ENCODE results near the gene UNKL. TPM values are rescaled to one million over a fixed set of nuclear protein-coding genes. Genes with fewer than 3 reads are reported as not detected.

The UNKL gene
- total and polyA plus RNA-seq, 4 donors, result 13.2 to 32.5 (median 19.1) TPM

GRCh38 chr16:1349951-1350350 lies 64.6 kb downstream of the UNKL start:
- no peaks in the 10 kb centered on the region for H3K27me3 ChIP-seq (ENCODE audit: control insufficient read depth, insufficient read depth, low read length)
- no peaks in the 10 kb centered on the region for H3K9me3 ChIP-seq (ENCODE audit: control insufficient read depth, insufficient read depth, low read length)
- 94% methylated on average over 17 of the region's 17 CpGs for WGBS (ENCODE audit: insufficient coverage)
- H3K27ac ChIP-seq (ENCODE audit: low read depth, low read length), result no peak overlapping the region
- H3K4me3 ChIP-seq (ENCODE audit: low read depth, low read length), result no peak overlapping the region
- no peak for DNase-seq (ENCODE audit: low read depth in 4 of 6, low spot score in 6 of 6)
- peaks cover 69% of the 10 kb centered on the region for H3K36me3 ChIP-seq (ENCODE audit: control insufficient read depth, insufficient read depth, low read length)
- peaks cover 22% of the 10 kb centered on the region for H3K4me1 ChIP-seq (ENCODE audit: control insufficient read depth, insufficient read depth, low read length)

- H3K36me3 ChIP-seq (ENCODE audit: control insufficient read depth, insufficient read depth, low read length), result peaks cover 71% of the 10 kb centered on the region
- no peaks in the 10 kb centered on the region for H3K9me3 ChIP-seq (ENCODE audit: control insufficient read depth, insufficient read depth, low read length)
- DNase-seq (ENCODE audit: low read depth in 4 of 6, low spot score in 6 of 6), result no peak
- H3K4me3 ChIP-seq (ENCODE audit: low read depth, low read length), result no peak overlapping the region
- H3K4me1 ChIP-seq (ENCODE audit: control insufficient read depth, insufficient read depth, low read length), result peaks cover 22% of the 10 kb centered on the region
- H3K27me3 ChIP-seq (ENCODE audit: control insufficient read depth, insufficient read depth, low read length), result no peaks in the 10 kb centered on the region
- 69% methylated on average over 9 of the region's 16 CpGs for WGBS (ENCODE audit: insufficient coverage)
- no peak overlapping the region for H3K27ac ChIP-seq (ENCODE audit: low read depth, low read length)
These were observed 65.2 kb downstream of the UNKL start for GRCh38 chr16:1349351-1349750.

- DNase-seq (ENCODE audit: low read depth in 4 of 6, low spot score in 6 of 6), result no peak
- Histone ChIP-seq H3K9me3 (ENCODE audit: control insufficient read depth, insufficient read depth, low read length) (no peaks in the 10 kb centered on the region), H3K4me1 (ENCODE audit: control insufficient read depth, insufficient read depth, low read length) (peaks cover 22% of the 10 kb centered on the region), H3K36me3 (ENCODE audit: control insufficient read depth, insufficient read depth, low read length) (peaks cover 71% of the 10 kb centered on the region), H3K4me3 (ENCODE audit: low read depth, low read length) (no peak overlapping the region), H3K27me3 (ENCODE audit: control insufficient read depth, insufficient read depth, low read length) (no peaks in the 10 kb centered on the region), H3K27ac (ENCODE audit: low read depth, low read length) (no peak overlapping the region)
- 86% methylated on average over 12 of the region's 14 CpGs for WGBS (ENCODE audit: insufficient coverage)
These were observed 65.6 kb downstream of the UNKL start for GRCh38 chr16:1348926-1349325.

- WGBS (ENCODE audit: insufficient coverage), result 93% methylated on average over 15 of the region's 15 CpGs
- no peaks in the 10 kb centered on the region for H3K9me3 ChIP-seq (ENCODE audit: control insufficient read depth, insufficient read depth, low read length)
- H3K36me3 ChIP-seq (ENCODE audit: control insufficient read depth, insufficient read depth, low read length), result peaks cover 73% of the 10 kb centered on the region
- no peak for DNase-seq (ENCODE audit: low read depth in 4 of 6, low spot score in 6 of 6)
- no peak overlapping the region for H3K27ac ChIP-seq (ENCODE audit: low read depth, low read length)
- H3K27me3 ChIP-seq (ENCODE audit: control insufficient read depth, insufficient read depth, low read length), result no peaks in the 10 kb centered on the region
- peaks cover 25% of the 10 kb centered on the region for H3K4me1 ChIP-seq (ENCODE audit: control insufficient read depth, insufficient read depth, low read length)
- no peak overlapping the region for H3K4me3 ChIP-seq (ENCODE audit: low read depth, low read length)
These were observed 66.1 kb downstream of the UNKL start for GRCh38 chr16:1348441-1348840.

- WGBS (ENCODE audit: insufficient coverage), result 88% methylated on average over 29 of the region's 29 CpGs
- H3K27me3 ChIP-seq (ENCODE audit: control insufficient read depth, insufficient read depth, low read length), result no peaks in the 10 kb centered on the region
- H3K27ac ChIP-seq (ENCODE audit: low read depth, low read length), result no peak overlapping the region
- H3K4me3 ChIP-seq (ENCODE audit: low read depth, low read length), result no peak overlapping the region
- H3K4me1 ChIP-seq (ENCODE audit: control insufficient read depth, insufficient read depth, low read length), result peaks cover 29% of the 10 kb centered on the region
- H3K36me3 ChIP-seq (ENCODE audit: control insufficient read depth, insufficient read depth, low read length), result peaks cover 78% of the 10 kb centered on the region
- no peaks in the 10 kb centered on the region for H3K9me3 ChIP-seq (ENCODE audit: control insufficient read depth, insufficient read depth, low read length)
- DNase-seq (ENCODE audit: low read depth in 4 of 6, low spot score in 6 of 6), result no peak
These were observed 66.5 kb downstream of the UNKL start for GRCh38 chr16:1347962-1348361.

GRCh38 chr16:1347286-1347855 lies 67.1 kb downstream of the UNKL start:
- DNase-seq (ENCODE audit: low read depth in 4 of 6, low spot score in 6 of 6), result no peak
- WGBS (ENCODE audit: insufficient coverage), result 93% methylated on average over 23 of the region's 31 CpGs
- Histone ChIP-seq H3K9me3 (ENCODE audit: control insufficient read depth, insufficient read depth, low read length) (no peaks in the 10 kb centered on the region), H3K4me1 (ENCODE audit: control insufficient read depth, insufficient read depth, low read length) (peaks cover 35% of the 10 kb centered on the region), H3K27me3 (ENCODE audit: control insufficient read depth, insufficient read depth, low read length) (no peaks in the 10 kb centered on the region), H3K27ac (ENCODE audit: low read depth, low read length) (no peak overlapping the region), H3K4me3 (ENCODE audit: low read depth, low read length) (no peak overlapping the region), H3K36me3 (ENCODE audit: control insufficient read depth, insufficient read depth, low read length) (peaks cover 84% of the 10 kb centered on the region)

GRCh38 chr16:1346422-1347285 lies 67.8 kb downstream of the UNKL start:
- H3K9me3 ChIP-seq (ENCODE audit: control insufficient read depth, insufficient read depth, low read length), result no peaks in the 10 kb centered on the region
- H3K4me1 ChIP-seq (ENCODE audit: control insufficient read depth, insufficient read depth, low read length), result peaks cover 35% of the 10 kb centered on the region
- DNase-seq (ENCODE audit: low read depth in 4 of 6, low spot score in 6 of 6), result no peak
- 73% methylated on average over 33 of the region's 34 CpGs for WGBS (ENCODE audit: insufficient coverage)
- H3K4me3 ChIP-seq (ENCODE audit: low read depth, low read length), result no peak overlapping the region
- H3K36me3 ChIP-seq (ENCODE audit: control insufficient read depth, insufficient read depth, low read length), result peaks cover 91% of the 10 kb centered on the region
- no peak overlapping the region for H3K27ac ChIP-seq (ENCODE audit: low read depth, low read length)
- no peaks in the 10 kb centered on the region for H3K27me3 ChIP-seq (ENCODE audit: control insufficient read depth, insufficient read depth, low read length)

- Histone ChIP-seq H3K9me3 (ENCODE audit: control insufficient read depth, insufficient read depth, low read length) (no peaks in the 10 kb centered on the region), H3K27ac (ENCODE audit: low read depth, low read length) (no peak overlapping the region), H3K36me3 (ENCODE audit: control insufficient read depth, insufficient read depth, low read length) (peaks cover 98% of the 10 kb centered on the region), H3K27me3 (ENCODE audit: control insufficient read depth, insufficient read depth, low read length) (no peaks in the 10 kb centered on the region), H3K4me1 (ENCODE audit: control insufficient read depth, insufficient read depth, low read length) (peaks cover 30% of the 10 kb centered on the region), H3K4me3 (ENCODE audit: low read depth, low read length) (no peak overlapping the region)
- 82% methylated on average over 24 of the region's 31 CpGs for WGBS (ENCODE audit: insufficient coverage)
- DNase-seq (ENCODE audit: low read depth in 4 of 6, low spot score in 6 of 6), result no peak
These were observed 68.7 kb downstream of the UNKL start for GRCh38 chr16:1345651-1346421.

GRCh38 chr16:1345087-1345486 lies 69.4 kb downstream of the UNKL start:
- Histone ChIP-seq H3K27me3 (ENCODE audit: control insufficient read depth, insufficient read depth, low read length) (no peaks in the 10 kb centered on the region), H3K27ac (ENCODE audit: low read depth, low read length) (no peak overlapping the region), H3K4me1 (ENCODE audit: control insufficient read depth, insufficient read depth, low read length) (peaks cover 23% of the 10 kb centered on the region), H3K36me3 (ENCODE audit: control insufficient read depth, insufficient read depth, low read length) (peaks cover 98% of the 10 kb centered on the region), H3K4me3 (ENCODE audit: low read depth, low read length) (no peak overlapping the region), H3K9me3 (ENCODE audit: control insufficient read depth, insufficient read depth, low read length) (no peaks in the 10 kb centered on the region)
- WGBS (ENCODE audit: insufficient coverage), result 61% methylated on average over 7 of the region's 11 CpGs
- DNase-seq (ENCODE audit: low read depth in 4 of 6, low spot score in 6 of 6), result no peak

All from spinal cord (tissue), 10 donors.